Endothelial cell (in vitro differentiated cells): ENCODE results near the gene PIGQ. TPM values are rescaled to one million over a fixed set of nuclear protein-coding genes. Genes with fewer than 3 reads are reported as not detected.
A peak's percentile ranks its signal among the peaks of the same experiment; 100 is the strongest.

Source experiments
- DNase-seq: peaks from one replicate; pipeline ENCODE4 v3.0.0; 2021; ENCODE audit warnings: low spot score
- H3K27ac Mint-ChIP-seq: one replicate; pipeline ENCODE4 v1.8.0; 2021; ENCODE audit warnings: mixed read lengths, inconsistent platforms; ENCODE audit not compliant: unreplicated experiment
- H3K27me3 Mint-ChIP-seq: one replicate; pipeline ENCODE4 v1.8.0; 2021; ENCODE audit warnings: mild to moderate bottlenecking, moderate library complexity, mixed read lengths, inconsistent platforms; ENCODE audit not compliant: unreplicated experiment
- H3K36me3 Mint-ChIP-seq: one replicate; pipeline ENCODE4 v1.8.0; 2021; ENCODE audit warnings: mild to moderate bottlenecking, low read depth, mixed read lengths, inconsistent platforms; ENCODE audit not compliant: unreplicated experiment
- H3K4me1 Mint-ChIP-seq: one replicate; pipeline ENCODE4 v1.8.0; 2021; ENCODE audit warnings: mild to moderate bottlenecking, mixed read lengths, inconsistent platforms; ENCODE audit not compliant: unreplicated experiment
- H3K4me3 Mint-ChIP-seq: one replicate; pipeline ENCODE4 v1.8.0; 2021; ENCODE audit warnings: mild to moderate bottlenecking, mixed read lengths, inconsistent platforms; ENCODE audit not compliant: unreplicated experiment
- H3K9me3 Mint-ChIP-seq: one replicate; pipeline ENCODE4 v1.8.0; 2021; ENCODE audit warnings: mixed read lengths, inconsistent platforms; ENCODE audit not compliant: unreplicated experiment
- total RNA-seq: library from RNA; stranded (reverse); fragmentation: NEBNext Ultra II Directional; extraction: Animal tissue kit (Norgen Biotek cat#: 25700); gene quantifications from one replicate; pipeline ENCODE4 v1.2.1, GENCODE V29; 2021; ENCODE audit not compliant: unreplicated experiment
- TF ChIP-seq, protein P1 (sequence below): fragments of 200-600 bp; sonication (generic); IDR thresholded peaks from one replicate; pipeline ENCODE4 v1.5.0; 2021; ENCODE audit warnings: antibody characterized with exemption; ENCODE audit not compliant: unreplicated experiment

PIGQ gene
- total RNA-seq, 1 donor from 2014 or later, result 38.4 TPM

DNA sequence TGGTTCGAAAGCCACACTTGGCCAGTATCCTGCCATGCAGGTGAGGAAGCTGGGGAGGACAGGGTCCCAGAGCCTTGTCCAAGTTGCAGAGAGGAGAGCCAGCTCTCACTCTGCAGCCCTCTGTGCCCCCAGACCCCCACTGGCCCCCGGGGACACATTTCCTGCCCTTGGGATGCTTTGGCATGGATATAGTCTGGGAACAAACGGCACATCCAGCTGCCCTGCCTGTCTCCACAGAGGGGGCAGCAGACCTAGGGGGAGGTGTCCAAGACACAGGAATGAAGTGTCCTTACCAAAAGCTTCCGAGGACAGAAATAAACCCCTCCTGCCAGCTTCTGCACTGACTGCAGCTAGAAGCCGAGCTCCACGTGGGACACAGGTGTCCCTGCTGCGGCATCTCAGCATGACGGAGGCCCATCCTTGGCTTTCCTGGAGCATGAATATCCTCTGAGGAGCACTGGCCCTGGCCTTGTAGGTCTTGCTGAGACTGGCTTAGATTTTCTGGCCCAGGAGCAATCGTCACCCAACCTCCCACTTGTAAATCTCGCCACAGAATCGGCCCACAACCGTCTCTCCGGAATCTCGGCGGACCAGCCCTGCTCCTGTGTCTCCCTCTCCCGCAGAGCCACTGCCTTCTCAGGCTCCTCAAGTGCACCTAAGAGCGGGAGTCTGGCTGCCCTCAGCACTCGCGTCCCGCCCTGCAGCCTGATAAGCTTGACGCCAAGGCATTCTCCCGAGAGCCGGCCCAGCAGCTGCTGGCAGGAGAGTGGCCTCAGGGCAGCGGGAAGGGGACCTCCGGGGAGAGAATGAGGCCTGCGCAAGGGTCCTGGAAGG lies 43.4 kb upstream of the PIGQ start:
- Mint-ChIP-seq H3K27ac (peak overlapping the region; percentile 72), H3K4me1 (peaks cover 13% of the 10 kb centered on the region), H3K36me3 (no peaks in the 10 kb centered on the region), H3K9me3 (no peaks in the 10 kb centered on the region), H3K27me3 (peaks cover 27% of the 10 kb centered on the region), H3K4me3 (peak overlapping the region; percentile 92)
- TF ChIP-seq, protein P1, sequence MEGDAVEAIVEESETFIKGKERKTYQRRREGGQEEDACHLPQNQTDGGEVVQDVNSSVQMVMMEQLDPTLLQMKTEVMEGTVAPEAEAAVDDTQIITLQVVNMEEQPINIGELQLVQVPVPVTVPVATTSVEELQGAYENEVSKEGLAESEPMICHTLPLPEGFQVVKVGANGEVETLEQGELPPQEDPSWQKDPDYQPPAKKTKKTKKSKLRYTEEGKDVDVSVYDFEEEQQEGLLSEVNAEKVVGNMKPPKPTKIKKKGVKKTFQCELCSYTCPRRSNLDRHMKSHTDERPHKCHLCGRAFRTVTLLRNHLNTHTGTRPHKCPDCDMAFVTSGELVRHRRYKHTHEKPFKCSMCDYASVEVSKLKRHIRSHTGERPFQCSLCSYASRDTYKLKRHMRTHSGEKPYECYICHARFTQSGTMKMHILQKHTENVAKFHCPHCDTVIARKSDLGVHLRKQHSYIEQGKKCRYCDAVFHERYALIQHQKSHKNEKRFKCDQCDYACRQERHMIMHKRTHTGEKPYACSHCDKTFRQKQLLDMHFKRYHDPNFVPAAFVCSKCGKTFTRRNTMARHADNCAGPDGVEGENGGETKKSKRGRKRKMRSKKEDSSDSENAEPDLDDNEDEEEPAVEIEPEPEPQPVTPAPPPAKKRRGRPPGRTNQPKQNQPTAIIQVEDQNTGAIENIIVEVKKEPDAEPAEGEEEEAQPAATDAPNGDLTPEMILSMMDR, result no peak
- DNase-seq, result no peak

DNA sequence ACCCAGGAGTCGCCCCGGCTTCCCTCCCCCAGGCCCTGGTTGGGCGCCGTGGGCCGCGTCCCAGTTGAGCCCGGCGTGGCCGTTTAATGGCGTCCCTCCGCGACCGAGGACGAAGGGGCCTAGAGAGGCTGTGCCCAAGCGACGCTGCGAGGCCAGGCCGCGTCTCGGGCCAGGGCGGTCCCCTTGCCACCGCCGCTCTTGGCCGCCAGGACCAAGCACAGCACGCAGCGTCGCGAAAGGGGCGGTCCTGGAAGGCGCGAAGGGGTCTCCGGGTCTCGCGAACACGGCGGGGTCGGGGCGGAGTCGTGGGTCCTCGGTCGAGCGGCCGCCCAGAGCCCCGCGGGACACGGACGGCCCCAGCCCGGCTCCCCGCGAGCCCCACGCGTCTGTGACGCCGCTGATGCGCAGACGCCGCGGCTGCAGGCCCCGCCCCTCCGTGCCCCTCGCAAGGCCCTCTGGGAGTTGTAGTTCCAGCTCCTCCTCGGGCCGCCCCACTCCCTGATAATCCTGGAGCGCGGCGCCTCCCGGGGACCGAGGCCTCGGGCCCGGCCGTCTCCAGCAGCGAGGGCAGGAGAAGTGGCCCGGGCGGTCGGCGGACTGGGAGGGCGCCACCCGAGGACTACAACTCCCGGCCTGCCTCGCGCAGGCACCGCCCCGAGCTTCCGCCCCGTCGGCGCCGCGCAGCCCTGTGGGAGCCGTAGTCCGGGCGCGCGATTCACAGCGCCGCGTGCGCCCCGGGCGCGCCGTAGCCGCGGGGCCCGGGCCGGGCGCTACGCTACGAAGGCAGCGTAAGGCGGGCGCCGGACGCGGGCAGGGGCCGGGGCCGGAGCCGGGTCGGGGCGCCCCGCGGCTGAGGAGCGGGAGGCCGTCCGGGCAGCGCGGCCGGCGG lies 42.5 kb upstream of the PIGQ start, which contains the start of gene CAPN15:
Gene CAPN15 (plus strand): TSS at position 698 of the 889 bp plus-strand sequence. CDS start 19,127 bp downstream, outside the sequence.
- DNase-seq, result peak; percentile 86
- H3K4me1 Mint-ChIP-seq, result peaks cover 13% of the 10 kb centered on the region
- peaks cover 25% of the 10 kb centered on the region for H3K27me3 Mint-ChIP-seq
- TF ChIP-seq, protein P1, result peak; percentile 19
- no peaks in the 10 kb centered on the region for H3K9me3 Mint-ChIP-seq
- H3K27ac Mint-ChIP-seq, result peak within 1 kb of the TSS; percentile 72
- H3K36me3 Mint-ChIP-seq, result no peaks in the 10 kb centered on the region
- peak within 1 kb of the TSS; percentile 92 for H3K4me3 Mint-ChIP-seq

DNA sequence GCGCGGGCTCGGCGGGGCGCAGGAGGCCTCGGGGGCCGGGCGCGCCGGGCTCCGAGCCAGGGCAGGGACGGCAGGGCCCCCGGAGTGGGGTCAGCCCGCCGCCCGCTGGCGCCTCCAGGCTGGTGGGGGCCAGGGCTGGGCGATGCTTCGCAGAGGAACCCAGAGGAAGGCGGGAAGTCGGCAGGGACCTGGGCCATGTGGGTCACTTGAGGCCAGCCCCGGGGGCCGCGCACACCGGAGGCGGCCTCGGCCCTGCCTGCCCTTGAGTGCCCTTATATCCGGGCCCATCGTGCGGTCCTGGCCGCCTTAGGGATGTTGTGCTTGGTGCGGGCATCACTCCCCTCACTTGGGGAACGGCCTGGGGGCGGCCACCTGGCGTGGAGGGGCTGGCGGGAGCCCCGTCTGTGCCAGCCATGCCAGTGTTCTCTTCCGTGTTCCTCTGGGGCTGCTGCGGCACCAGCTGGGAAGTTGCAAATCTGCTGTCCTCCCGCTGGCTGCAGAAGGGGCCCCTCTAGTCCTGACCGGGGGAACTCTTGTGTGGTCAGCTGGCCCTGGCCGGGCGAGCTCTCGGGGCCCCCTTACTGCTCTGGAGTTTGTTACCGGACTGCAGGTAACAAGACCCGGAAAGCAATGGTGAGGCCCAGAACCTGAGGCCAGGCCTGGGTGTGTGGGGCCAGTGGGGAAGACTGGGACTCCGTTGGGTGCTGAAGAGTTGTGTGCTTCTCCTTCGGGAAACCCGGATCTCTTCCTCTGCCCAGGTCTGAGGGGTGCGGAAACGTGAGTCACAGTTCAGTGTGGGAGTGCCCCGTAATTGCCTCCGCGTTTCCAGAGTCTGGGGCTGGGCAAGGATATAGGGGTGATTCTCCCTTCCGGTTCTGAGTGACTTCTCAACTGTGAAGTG lies 41.4 kb upstream of the PIGQ start:
- Mint-ChIP-seq H3K27ac (peak overlapping the region; percentile 64), H3K36me3 (no peaks in the 10 kb centered on the region), H3K4me1 (peaks cover 13% of the 10 kb centered on the region), H3K27me3 (peaks cover 20% of the 10 kb centered on the region), H3K9me3 (no peaks in the 10 kb centered on the region), H3K4me3 (peak overlapping the region; percentile 89)
- no peak for DNase-seq
- TF ChIP-seq, protein P1, result no peak

DNA sequence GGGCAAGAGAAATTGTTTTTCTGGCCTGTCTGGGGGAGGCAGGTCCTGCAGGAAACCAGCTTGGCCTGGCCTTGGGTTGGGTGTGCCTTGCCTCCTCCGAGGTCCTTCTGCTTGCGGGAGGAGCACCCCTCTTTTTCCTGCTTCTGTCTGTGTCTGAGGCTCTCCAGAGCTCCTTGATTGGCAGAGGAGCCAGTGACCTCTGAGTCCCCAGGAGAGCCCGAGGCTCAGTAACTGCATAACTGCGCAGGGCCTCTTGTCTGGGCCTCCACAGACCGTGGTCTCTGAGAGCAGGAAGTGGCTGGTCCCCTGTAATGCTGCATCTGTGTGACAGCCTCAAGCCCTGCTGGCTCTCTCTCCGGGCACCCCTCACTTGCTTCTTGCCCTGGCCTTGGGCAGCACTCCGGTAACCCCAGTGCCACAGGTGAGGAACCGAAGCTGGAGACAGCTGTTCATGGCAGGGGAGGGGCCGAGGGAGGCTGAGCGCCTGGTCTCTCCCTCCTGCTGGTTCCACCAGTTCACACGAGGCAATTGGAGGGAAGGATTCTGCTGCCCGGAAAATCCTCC lies 40.7 kb upstream of the PIGQ start:
- peaks cover 13% of the 10 kb centered on the region for H3K4me1 Mint-ChIP-seq
- H3K27me3 Mint-ChIP-seq, result peaks cover 20% of the 10 kb centered on the region
- H3K9me3 Mint-ChIP-seq, result no peaks in the 10 kb centered on the region
- peak overlapping the region; percentile 89 for H3K4me3 Mint-ChIP-seq
- peak overlapping the region; percentile 64 for H3K27ac Mint-ChIP-seq
- DNase-seq, result no peak
- H3K36me3 Mint-ChIP-seq, result no peaks in the 10 kb centered on the region
- TF ChIP-seq, protein P1, result no peak
